GM21390 (cell line): ENCODE measurements around the gene KNTC1.
"Not testable (repeated sequence)": the region's sequence is repeated elsewhere in the genome, so short reads cannot be mapped to it uniquely, and the experiment has no call there.

ENCODE experiments used
- ATAC-seq: cut with Tn5 transposase; IDR thresholded peaks from one replicate; pipeline ENCODE4 v1.9.1; 2021; ENCODE audit not compliant: unreplicated experiment

KNTC1 gene

GRCh38 chr12:122560138-122560537, 33.1 kb downstream of the KNTC1 start:
- no peak for ATAC-seq

GRCh38 chr12:122563361-122563760, 36.3 kb downstream of the KNTC1 start:
- no peak for ATAC-seq

GRCh38 chr12:122566816-122567215, 39.8 kb downstream of the KNTC1 start:
- ATAC-seq: not testable (repeated sequence)

- no peak for ATAC-seq
These were observed 42.2 kb downstream of the KNTC1 start for GRCh38 chr12:122569288-122569687.

- ATAC-seq: not testable (repeated sequence)
These were observed 43.0 kb downstream of the KNTC1 start for GRCh38 chr12:122570006-122570405.

- ATAC-seq: no peak
These were observed 44.8 kb downstream of the KNTC1 start for GRCh38 chr12:122571821-122572220.

- not testable (repeated sequence) for ATAC-seq
These were observed 56.2 kb downstream of the KNTC1 start for GRCh38 chr12:122583294-122583693.

- no peak for ATAC-seq
These were observed 57.3 kb downstream of the KNTC1 start for GRCh38 chr12:122584177-122584863.

- no peak for ATAC-seq
These were observed 63.9 kb downstream of the KNTC1 start for GRCh38 chr12:122590990-122591389.

GRCh38 chr12:122591966-122592365, 64.9 kb downstream of the KNTC1 start:
- not testable (repeated sequence) for ATAC-seq

- ATAC-seq: not testable (repeated sequence)
These were observed 65.5 kb downstream of the KNTC1 start for GRCh38 chr12:122592543-122592942.

- ATAC-seq: no peak
These were observed 66.9 kb downstream of the KNTC1 start for GRCh38 chr12:122593910-122594309.

GRCh38 chr12:122596838-122597237, 69.8 kb downstream of the KNTC1 start:
- no peak for ATAC-seq

- no peak for ATAC-seq
These were observed 75.4 kb downstream of the KNTC1 start for GRCh38 chr12:122602456-122602855.

- no peak for ATAC-seq
These were observed 77.9 kb downstream of the KNTC1 start for GRCh38 chr12:122604993-122605392.

- no peak for ATAC-seq
These were observed 82.7 kb downstream of the KNTC1 start for GRCh38 chr12:122609732-122610131.

- ATAC-seq: no peak
These were observed 83.2 kb downstream of the KNTC1 start for GRCh38 chr12:122610207-122610606.

GRCh38 chr12:122610911-122611310, 83.9 kb downstream of the KNTC1 start:
- ATAC-seq: no peak

GRCh38 chr12:122614839-122615238, 87.8 kb downstream of the KNTC1 start:
- no peak for ATAC-seq

- no peak for ATAC-seq
These were observed 88.7 kb downstream of the KNTC1 start for GRCh38 chr12:122615780-122616179.

GRCh38 chr12:122635471-122635870, 108.4 kb downstream of the KNTC1 start:
- ATAC-seq: no peak

- no peak for ATAC-seq
These were observed 116.3 kb downstream of the KNTC1 start for GRCh38 chr12:122643207-122643805.
